Measurements from ENCODE around the gene OTC.

Gene OTC

DNA sequence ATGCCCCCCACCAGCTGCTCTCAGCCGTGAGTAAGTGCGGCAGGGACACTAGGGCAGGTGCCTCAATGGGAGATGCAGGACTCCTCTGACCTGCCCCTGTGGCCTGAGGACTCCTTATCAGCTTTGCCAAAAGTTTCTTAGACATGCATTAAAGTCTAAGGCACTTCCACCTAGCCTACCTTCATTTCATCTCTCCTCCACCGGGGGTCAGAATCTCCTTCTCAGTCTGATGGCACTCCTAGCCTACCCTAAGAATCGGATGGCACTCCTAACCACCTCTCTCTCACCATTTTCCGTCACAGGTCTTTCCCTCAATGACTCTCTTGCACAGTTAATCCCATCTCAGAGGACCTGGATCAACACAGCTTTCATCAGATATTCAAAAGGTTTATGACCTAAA, 85.9 kb downstream of the OTC start:
- FAIRE-seq (no peak), DNase-seq (ENCODE audit: insufficient read length, low spot score) (no peak)
- TF ChIP-seq, protein P1, sequence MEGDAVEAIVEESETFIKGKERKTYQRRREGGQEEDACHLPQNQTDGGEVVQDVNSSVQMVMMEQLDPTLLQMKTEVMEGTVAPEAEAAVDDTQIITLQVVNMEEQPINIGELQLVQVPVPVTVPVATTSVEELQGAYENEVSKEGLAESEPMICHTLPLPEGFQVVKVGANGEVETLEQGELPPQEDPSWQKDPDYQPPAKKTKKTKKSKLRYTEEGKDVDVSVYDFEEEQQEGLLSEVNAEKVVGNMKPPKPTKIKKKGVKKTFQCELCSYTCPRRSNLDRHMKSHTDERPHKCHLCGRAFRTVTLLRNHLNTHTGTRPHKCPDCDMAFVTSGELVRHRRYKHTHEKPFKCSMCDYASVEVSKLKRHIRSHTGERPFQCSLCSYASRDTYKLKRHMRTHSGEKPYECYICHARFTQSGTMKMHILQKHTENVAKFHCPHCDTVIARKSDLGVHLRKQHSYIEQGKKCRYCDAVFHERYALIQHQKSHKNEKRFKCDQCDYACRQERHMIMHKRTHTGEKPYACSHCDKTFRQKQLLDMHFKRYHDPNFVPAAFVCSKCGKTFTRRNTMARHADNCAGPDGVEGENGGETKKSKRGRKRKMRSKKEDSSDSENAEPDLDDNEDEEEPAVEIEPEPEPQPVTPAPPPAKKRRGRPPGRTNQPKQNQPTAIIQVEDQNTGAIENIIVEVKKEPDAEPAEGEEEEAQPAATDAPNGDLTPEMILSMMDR (IDR thresholded peaks at IDR 0.05; ENCODE audit: insufficient read depth, missing control alignments), result no peak

- no peak for DNase-seq (ENCODE audit: insufficient read length, low spot score)
- no peak for FAIRE-seq
- TF ChIP-seq, protein P1 (IDR thresholded peaks at IDR 0.05; ENCODE audit: insufficient read depth, missing control alignments), result no peak
These were observed 100.2 kb downstream of the OTC start for GRCh38 chrX:38452603-38453002.

- peak; percentile 51 for FAIRE-seq
- TF ChIP-seq, protein P1 (IDR thresholded peaks at IDR 0.05; ENCODE audit: insufficient read depth, missing control alignments), result peak; percentile 36
- DNase-seq (ENCODE audit: insufficient read length, low spot score), result no peak
These were observed 105.7 kb downstream of the OTC start for GRCh38 chrX:38458071-38458470.

DNA sequence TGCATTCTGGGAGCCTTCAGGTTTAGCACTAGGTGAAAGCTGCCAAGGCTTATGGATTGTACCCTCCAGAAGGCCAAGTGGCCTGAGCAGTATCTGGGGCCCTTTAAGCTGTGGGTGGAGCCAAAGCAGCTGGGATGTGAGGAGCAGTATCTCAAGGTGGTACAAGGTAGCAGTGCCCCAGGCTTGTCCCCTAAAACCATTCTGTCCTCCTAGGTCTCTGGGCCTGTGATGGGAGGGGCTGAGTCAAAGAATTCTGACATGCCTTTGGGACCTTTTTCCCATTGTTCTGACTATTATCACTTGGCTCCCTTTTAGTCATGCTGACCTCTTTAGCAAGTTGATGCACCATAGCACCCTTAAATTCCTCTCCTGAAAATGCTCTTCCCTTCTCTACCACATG, 109.9 kb downstream of the OTC start:
- DNase-seq (ENCODE audit: insufficient read length, low spot score), result no peak
- TF ChIP-seq, protein P1 (IDR thresholded peaks at IDR 0.05; ENCODE audit: insufficient read depth, missing control alignments), result no peak
- FAIRE-seq, result no peak

DNA sequence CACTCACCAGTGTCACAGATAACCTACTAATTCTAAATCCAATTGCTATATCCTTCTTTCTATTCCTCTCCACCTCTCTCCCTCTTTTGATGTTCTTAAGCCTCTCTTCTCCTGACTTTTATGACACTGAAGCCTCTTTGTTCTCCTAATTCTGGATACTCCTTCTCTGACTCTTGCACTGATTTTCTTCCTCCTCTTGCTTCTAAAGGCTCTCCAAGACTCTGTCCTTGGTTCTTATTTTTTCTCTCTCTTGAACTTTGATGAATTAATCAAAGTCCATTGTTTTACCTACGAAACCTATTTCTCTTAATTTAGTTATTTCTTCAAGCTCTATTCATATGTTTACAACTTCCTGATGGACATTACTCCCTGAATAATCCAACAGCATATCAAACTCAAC, 113.3 kb downstream of the OTC start:
- TF ChIP-seq, protein P1 (IDR thresholded peaks at IDR 0.05; ENCODE audit: insufficient read depth, missing control alignments), result no peak
- DNase-seq (ENCODE audit: insufficient read length, low spot score) (no peak), FAIRE-seq (peak; percentile 38)

- FAIRE-seq (no peak), DNase-seq (ENCODE audit: insufficient read length, low spot score) (no peak)
- TF ChIP-seq, protein P1 (IDR thresholded peaks at IDR 0.05; ENCODE audit: insufficient read depth, missing control alignments), result no peak
These were observed 116.3 kb downstream of the OTC start for GRCh38 chrX:38468563-38469157.
